ENCODE measurements around the gene PRDM10.

PRDM10 gene

GRCh38 chr11:129948926-129949466 is 53.6 kb downstream of the PRDM10 start:
- in situ Hi-C loops (cut with MboI; ENCODE audit: low sequenced_read_pairs), result no loop called here

GRCh38 chr11:129947474-129947873 is 55.2 kb downstream of the PRDM10 start:
- in situ Hi-C loops (cut with MboI; ENCODE audit: low sequenced_read_pairs), result no loop called here

GRCh38 chr11:129946965-129947364 is 55.7 kb downstream of the PRDM10 start:
- in situ Hi-C loops (cut with MboI; ENCODE audit: low sequenced_read_pairs), result no loop called here

- in situ Hi-C loops (cut with MboI; ENCODE audit: low sequenced_read_pairs), result no loop called here
These were observed 56.4 kb downstream of the PRDM10 start for GRCh38 chr11:129946256-129946655.

GRCh38 chr11:129945373-129945772 is 57.3 kb downstream of the PRDM10 start:
- in situ Hi-C loops (cut with MboI; ENCODE audit: low sequenced_read_pairs), result no loop called here

- in situ Hi-C loops (cut with MboI; ENCODE audit: low sequenced_read_pairs), result no loop called here
These were observed 57.9 kb downstream of the PRDM10 start for GRCh38 chr11:129944696-129945095.

GRCh38 chr11:129943036-129943435 is 59.6 kb downstream of the PRDM10 start:
- in situ Hi-C loops (cut with MboI; ENCODE audit: low sequenced_read_pairs), result no loop called here

GRCh38 chr11:129939510-129939909 is 63.1 kb downstream of the PRDM10 start:
- in situ Hi-C loops (cut with MboI; ENCODE audit: low sequenced_read_pairs), result no loop called here

GRCh38 chr11:129938764-129939163 is 63.9 kb downstream of the PRDM10 start:
- in situ Hi-C loops (cut with MboI; ENCODE audit: low sequenced_read_pairs), result no loop called here

GRCh38 chr11:129937592-129938238 is 64.9 kb downstream of the PRDM10 start:
- in situ Hi-C loops (cut with MboI; ENCODE audit: low sequenced_read_pairs), result no loop called here

GRCh38 chr11:129935723-129936122 is 66.9 kb downstream of the PRDM10 start:
- in situ Hi-C loops (cut with MboI; ENCODE audit: low sequenced_read_pairs), result no loop called here

- in situ Hi-C loops (cut with MboI; ENCODE audit: low sequenced_read_pairs), result no loop called here
These were observed 68.7 kb downstream of the PRDM10 start for GRCh38 chr11:129933891-129934290.

GRCh38 chr11:129933262-129933661 is 69.4 kb downstream of the PRDM10 start:
- in situ Hi-C loops (cut with MboI; ENCODE audit: low sequenced_read_pairs), result no loop called here

- in situ Hi-C loops (cut with MboI; ENCODE audit: low sequenced_read_pairs), result no loop called here
These were observed 70.1 kb downstream of the PRDM10 start for GRCh38 chr11:129932381-129933067.

- in situ Hi-C loops (cut with MboI; ENCODE audit: low sequenced_read_pairs), result no loop called here
These were observed 71.9 kb downstream of the PRDM10 start for GRCh38 chr11:129930743-129931142.

GRCh38 chr11:129930296-129930695 is 72.3 kb downstream of the PRDM10 start:
- in situ Hi-C loops (cut with MboI; ENCODE audit: low sequenced_read_pairs), result no loop called here

GRCh38 chr11:129929721-129930120 is 72.9 kb downstream of the PRDM10 start:
- in situ Hi-C loops (cut with MboI; ENCODE audit: low sequenced_read_pairs), result no loop called here

- in situ Hi-C loops (cut with MboI; ENCODE audit: low sequenced_read_pairs), result no loop called here
These were observed 73.5 kb downstream of the PRDM10 start for GRCh38 chr11:129928923-129929692.

- in situ Hi-C loops (cut with MboI; ENCODE audit: low sequenced_read_pairs), result no loop called here
These were observed 80.0 kb downstream of the PRDM10 start for GRCh38 chr11:129922674-129923073.

GRCh38 chr11:129918361-129918760 is 84.3 kb downstream of the PRDM10 start:
- in situ Hi-C loops (cut with MboI; ENCODE audit: low sequenced_read_pairs), result no loop called here

GRCh38 chr11:129917231-129917630 is 85.4 kb downstream of the PRDM10 start:
- in situ Hi-C loops (cut with MboI; ENCODE audit: low sequenced_read_pairs), result no loop called here

- in situ Hi-C loops (cut with MboI; ENCODE audit: low sequenced_read_pairs), result no loop called here
These were observed 91.3 kb downstream of the PRDM10 start for GRCh38 chr11:129911298-129911697.

Data from hTERT RPE-1 (cell line).